HG03378 (cell line): ENCODE data around the gene NT5C2.

ENCODE experiments used
- ATAC-seq: cut with Tn5 transposase; IDR thresholded peaks from one replicate; pipeline ENCODE4 v1.9.1; 2021; ENCODE audit warnings: mild to moderate bottlenecking, moderate library complexity; ENCODE audit not compliant: unreplicated experiment

The NT5C2 gene

DNA sequence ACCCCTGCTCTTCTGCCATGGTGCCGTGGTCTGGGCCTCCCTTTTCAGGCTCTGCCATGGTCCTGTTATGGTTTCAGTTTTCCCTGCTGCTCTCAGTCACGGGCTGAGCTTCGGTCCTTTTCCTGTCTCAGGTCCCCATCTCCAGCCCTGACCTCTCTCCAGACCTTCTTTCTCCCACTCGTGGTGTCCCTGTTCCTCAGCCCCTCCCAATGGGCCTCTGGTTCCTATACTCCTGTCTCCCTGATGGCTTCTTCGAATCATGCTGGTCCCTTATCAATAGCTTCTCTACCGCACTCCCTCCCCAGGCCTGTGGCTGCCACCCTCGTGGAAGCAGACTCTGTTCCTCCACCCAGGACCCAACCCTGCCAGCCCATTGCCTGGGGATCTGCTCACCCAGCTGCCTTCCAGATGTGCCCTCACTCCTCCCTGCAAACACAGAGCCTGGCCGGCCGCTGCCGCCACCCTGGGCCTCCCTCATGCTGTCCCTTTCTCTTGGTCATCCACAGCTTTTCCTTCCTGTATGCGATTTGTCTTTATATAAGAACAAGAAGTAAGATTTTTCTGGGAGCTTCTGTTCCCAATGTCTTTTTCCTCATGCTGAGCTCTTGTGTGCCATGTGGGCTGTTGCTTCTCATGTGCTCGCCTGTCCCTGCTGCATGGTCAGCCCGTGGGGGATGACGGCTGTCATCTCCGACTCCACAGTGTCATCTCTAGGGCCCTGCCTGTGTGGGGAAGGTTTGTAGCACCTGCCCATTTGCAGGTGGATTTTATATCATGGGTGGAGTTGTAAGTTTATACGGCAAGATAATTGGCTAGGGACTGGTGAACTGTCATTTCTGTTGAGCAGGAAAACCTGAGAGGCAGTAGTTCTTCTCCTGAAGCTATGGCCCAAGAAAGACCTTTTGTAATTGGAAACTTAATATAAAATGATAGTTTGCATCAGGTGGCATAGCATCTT, 126.7 kb downstream of the NT5C2 start:
- ATAC-seq, result no peak

- ATAC-seq, result no peak
Observed at GRCh38 chr10:103064956-103065355, 128.1 kb downstream of the NT5C2 start.

GRCh38 chr10:103062854-103063590, 130.1 kb downstream of the NT5C2 start:
- ATAC-seq, result no peak

DNA sequence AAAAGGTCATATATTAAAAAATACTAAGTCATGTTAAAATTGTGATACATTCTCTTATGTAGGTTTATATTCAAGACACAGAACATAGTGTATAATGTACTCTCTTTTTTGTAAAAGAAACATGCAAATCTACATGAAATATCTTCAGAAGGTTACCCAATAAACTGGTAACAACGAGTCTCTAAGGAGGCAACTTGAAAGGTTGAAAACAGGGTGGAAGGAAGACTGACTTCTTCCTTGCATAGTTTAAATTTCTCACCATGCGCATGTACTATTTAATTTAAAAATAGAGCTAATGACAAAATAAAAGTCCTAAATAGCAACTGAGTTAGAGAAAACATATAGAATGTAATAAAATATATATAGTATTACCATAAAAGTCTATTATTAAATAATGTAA, 132.5 kb downstream of the NT5C2 start:
- no peak for ATAC-seq

DNA sequence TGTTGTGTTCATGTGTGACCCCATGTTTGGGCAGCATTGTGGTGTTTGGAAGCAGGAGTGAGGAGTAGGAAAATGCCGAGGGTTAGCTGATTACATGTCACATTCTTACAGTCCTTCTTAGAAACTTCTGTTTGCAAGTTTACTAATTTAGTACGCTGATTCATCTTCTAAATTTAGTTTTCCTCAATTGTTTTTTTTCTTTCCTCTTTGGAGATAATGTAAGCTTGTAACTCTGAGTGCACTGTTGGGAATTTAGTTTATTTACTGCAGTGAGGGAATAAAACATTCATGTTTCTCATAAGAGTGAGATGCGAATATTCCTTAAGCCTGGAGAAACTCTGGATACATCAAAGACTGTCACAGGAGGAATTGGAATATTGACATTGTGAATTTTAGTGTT, 135.0 kb downstream of the NT5C2 start:
- ATAC-seq, result no peak

DNA sequence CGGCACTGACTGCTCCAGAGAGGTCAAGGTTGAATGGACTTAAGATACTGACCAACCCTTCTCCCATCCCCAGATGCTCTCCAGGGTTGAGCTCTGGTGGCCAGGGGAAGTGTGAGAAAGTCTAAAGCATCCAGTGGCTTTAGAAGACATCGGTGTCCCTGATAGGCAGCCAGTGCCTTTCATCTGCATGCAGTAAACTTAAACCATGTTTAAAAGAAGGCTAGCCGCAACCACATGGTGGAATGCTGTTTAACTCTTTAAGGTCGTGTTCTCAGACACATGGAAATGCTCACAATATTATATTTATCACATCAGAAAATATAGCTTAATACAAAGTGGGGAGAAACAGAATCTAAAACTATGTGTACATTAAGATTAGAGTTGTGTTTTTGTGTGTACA, 138.0 kb downstream of the NT5C2 start:
- no peak for ATAC-seq

DNA sequence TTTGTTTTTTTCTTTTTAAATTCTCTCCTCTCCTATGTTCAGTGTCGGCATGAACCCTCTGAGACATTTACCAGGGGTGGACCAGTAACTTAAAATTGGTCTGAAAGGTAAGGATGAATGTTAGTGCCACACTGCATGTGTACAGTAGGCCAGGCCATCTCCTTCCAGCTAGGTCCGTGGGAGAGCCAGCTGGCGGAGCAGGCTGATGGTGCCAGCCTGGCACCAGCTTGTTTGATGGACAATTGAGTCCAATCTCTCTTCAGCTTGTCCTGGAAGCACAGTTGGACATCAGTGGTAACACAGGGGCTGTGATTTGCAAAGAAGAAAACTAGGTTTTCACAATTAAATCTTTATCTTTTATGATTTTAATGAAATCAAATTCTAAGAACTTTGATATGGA, 138.5 kb downstream of the NT5C2 start:
- ATAC-seq, result no peak

- ATAC-seq, result peak; percentile 76
Observed at GRCh38 chr10:103053659-103054581, 139.2 kb downstream of the NT5C2 start.

DNA sequence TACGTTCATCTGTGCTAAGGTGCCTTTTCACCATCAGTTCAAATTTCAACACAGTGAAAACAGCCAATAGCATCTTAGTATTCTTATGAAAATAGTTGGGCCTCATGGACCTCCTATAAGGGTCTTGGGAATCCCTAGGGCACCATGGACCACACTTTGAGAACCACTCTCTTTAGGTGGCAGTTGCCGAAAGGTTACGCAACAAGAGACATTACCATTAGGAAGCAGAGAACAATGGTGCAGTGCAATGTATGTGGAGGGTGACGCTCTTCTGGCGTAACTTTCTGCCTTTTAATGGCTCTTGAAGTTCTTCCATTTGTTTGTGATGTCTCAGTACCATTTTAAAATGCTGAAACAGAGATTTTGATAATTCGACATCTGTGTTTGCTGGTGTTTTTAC, 143.8 kb downstream of the NT5C2 start:
- no peak for ATAC-seq

DNA sequence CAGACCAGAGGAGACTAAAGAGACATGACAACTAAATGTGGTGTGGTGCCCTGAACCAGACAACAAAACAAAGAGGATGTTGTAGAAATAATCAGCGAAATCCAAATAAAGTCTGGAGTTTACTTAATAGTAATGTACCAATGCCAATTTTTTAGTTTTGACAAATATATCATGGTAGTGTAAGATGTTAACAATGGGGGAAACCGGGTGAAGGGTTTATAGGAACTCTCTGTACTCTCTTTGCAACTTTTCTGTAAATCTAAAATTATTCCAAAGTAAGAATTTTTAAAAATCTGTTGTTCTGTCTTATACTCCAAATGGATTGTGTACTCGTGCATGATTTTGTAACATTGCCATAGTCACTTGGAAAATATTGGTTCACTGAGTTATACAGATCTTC, 145.7 kb downstream of the NT5C2 start:
- ATAC-seq, result no peak

GRCh38 chr10:103045961-103046360, 147.1 kb downstream of the NT5C2 start:
- ATAC-seq, result no peak

- ATAC-seq, result no peak
Observed at GRCh38 chr10:103044942-103045489, 148.1 kb downstream of the NT5C2 start.

GRCh38 chr10:103042908-103043307, 150.2 kb downstream of the NT5C2 start:
- ATAC-seq, result no peak

- ATAC-seq, result no peak
Observed at GRCh38 chr10:103042129-103042528, 150.9 kb downstream of the NT5C2 start.

GRCh38 chr10:103041391-103041790, 151.7 kb downstream of the NT5C2 start:
- ATAC-seq, result no peak

DNA sequence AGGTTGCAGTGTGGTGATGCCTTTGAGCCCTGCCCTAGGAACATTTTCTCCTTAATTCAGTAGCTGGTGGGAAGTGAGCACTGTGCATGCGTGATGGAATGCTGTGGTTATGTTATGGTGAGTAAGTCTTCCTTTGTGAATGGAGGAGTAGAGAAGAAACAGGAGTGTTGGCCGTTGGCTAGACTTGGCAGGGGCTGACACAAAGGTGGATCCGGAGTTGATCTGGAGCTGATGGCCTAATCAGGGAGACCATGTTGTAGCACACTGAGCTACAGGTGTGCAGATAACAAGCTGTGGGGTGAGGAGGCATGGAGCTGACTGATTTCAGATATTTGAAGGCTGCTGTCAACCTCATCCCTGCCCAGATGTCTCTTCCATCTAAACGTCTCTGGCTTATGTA, 152.7 kb downstream of the NT5C2 start:
- ATAC-seq, result no peak

GRCh38 chr10:103038570-103038969, 154.5 kb downstream of the NT5C2 start:
- no peak for ATAC-seq
